ENCODE measurements around the gene PPP2R5C.
A peak's percentile ranks its signal among the peaks of the same experiment; 100 is the strongest.
"Not testable (repeated sequence)": the region's sequence is repeated elsewhere in the genome, so short reads cannot be mapped to it uniquely, and the experiment has no call there.

Gene PPP2R5C

GRCh38 chr14:101957406-101958234 is 196.1 kb downstream of the PPP2R5C start:
- DNase-seq = no peak

- DNase-seq = no peak
Observed at GRCh38 chr14:101958418-101959180, 197.1 kb downstream of the PPP2R5C start.

- no peak for DNase-seq
Observed at GRCh38 chr14:101959277-101959676, 197.8 kb downstream of the PPP2R5C start.

GRCh38 chr14:101960225-101960624 is 198.7 kb downstream of the PPP2R5C start:
- no peak for DNase-seq

GRCh38 chr14:101961011-101961721 is 199.7 kb downstream of the PPP2R5C start:
- peak; percentile 39 for DNase-seq

GRCh38 chr14:101961746-101962502 is 200.4 kb downstream of the PPP2R5C start:
- DNase-seq = no peak

- DNase-seq = no peak
Observed at GRCh38 chr14:101962503-101962874, 201.0 kb downstream of the PPP2R5C start.

- no peak for DNase-seq
Observed at GRCh38 chr14:101963052-101963451, 201.5 kb downstream of the PPP2R5C start.

- no peak for DNase-seq
Observed at GRCh38 chr14:101963656-101964296, 202.3 kb downstream of the PPP2R5C start.

- peak; percentile 54 for DNase-seq
Observed at GRCh38 chr14:101964297-101965180, 203.0 kb downstream of the PPP2R5C start, which contains the start of gene DYNC1H1. TSS of gene DYNC1H1 (plus strand) at chr14:101964573. CDS start at chr14:101964692, 119 bp downstream.

GRCh38 chr14:101965181-101965544 is 203.7 kb downstream of the PPP2R5C start:
- no peak for DNase-seq

- no peak for DNase-seq
Observed at GRCh38 chr14:101965770-101966722, 204.5 kb downstream of the PPP2R5C start.

- no peak for DNase-seq
Observed at GRCh38 chr14:101966742-101967141, 205.2 kb downstream of the PPP2R5C start.

- no peak for DNase-seq
Observed at GRCh38 chr14:101968186-101968585, 206.7 kb downstream of the PPP2R5C start.

GRCh38 chr14:101969481-101969880 is 208.0 kb downstream of the PPP2R5C start:
- DNase-seq = no peak

GRCh38 chr14:101970830-101971400 is 209.4 kb downstream of the PPP2R5C start:
- no peak for DNase-seq

- DNase-seq = not testable (repeated sequence)
Observed at GRCh38 chr14:101971458-101971857, 209.9 kb downstream of the PPP2R5C start.

- no peak for DNase-seq
Observed at GRCh38 chr14:101972126-101972866, 210.8 kb downstream of the PPP2R5C start.

- no peak for DNase-seq
Observed at GRCh38 chr14:101973356-101973755, 211.8 kb downstream of the PPP2R5C start.

Measured in NCI-H1436 treated with DMSO at 0.1 percent for 48 hours (cell line).